ENCODE data around the gene ZNF358. TPM values are rescaled to one million over a fixed set of nuclear protein-coding genes. Genes with fewer than 3 reads are reported as not detected.
A peak's percentile ranks its signal among the peaks of the same experiment; 100 is the strongest.

Gene ZNF358
- total and polyA plus RNA-seq, 2 of the 13 experiments (the other 11 are each of a cell fraction or from before 2014, with no cell fraction given), result 9.1 to 37.0 TPM

- TF ChIP-seq ZNF574 (CRISPR knock-in tag; IDR thresholded peaks at IDR 0.05) (peak; percentile 43; the same call in 1 of the 2 replicates), HOXA5 (CRISPR knock-in tag; IDR thresholded peaks at IDR 0.05) (peak; percentile 34; the same call in 1 of the 2 replicates), MEIS2 (CRISPR knock-in tag; IDR thresholded peaks at IDR 0.05) (peak; percentile 57; the same call in 1 of the 2 replicates), SMAD3 (CRISPR knock-in tag; IDR thresholded peaks at IDR 0.05) (peak; percentile 66; the same call in 1 of the 2 replicates), DR1 (CRISPR knock-in tag; IDR thresholded peaks at IDR 0.05) (no peak), TFDP2 (CRISPR knock-in tag; IDR thresholded peaks at IDR 0.05) (no peak), KLF13 (CRISPR knock-in tag; IDR thresholded peaks at IDR 0.05) (no peak), SAP130 (CRISPR knock-in tag; IDR thresholded peaks at IDR 0.05; ENCODE audit: low read depth) (peak; percentile 56; the same call in 1 of the 2 replicates), STAT5B (CRISPR knock-in tag; IDR thresholded peaks at IDR 0.05) (peak; percentile 81; the same call in 1 of the 2 replicates), ATF7-NPFF (CRISPR knock-in tag; IDR thresholded peaks at IDR 0.05; ENCODE audit: low read depth) (no peak), HDAC2 (CRISPR knock-in tag; IDR thresholded peaks at IDR 0.05) (peak; percentile 41; the same call in 1 of the 2 replicates), KDM2A (CRISPR knock-in tag; IDR thresholded peaks at IDR 0.05; ENCODE audit: borderline replicate concordance, low read depth) (peak; percentile 44; the same call in 1 of the 2 replicates), EHMT2 (IDR thresholded peaks at IDR 0.05; ENCODE audit: borderline replicate concordance, low read depth, low read length) (peak; percentile 92), ZNF512B (CRISPR knock-in tag; IDR thresholded peaks at IDR 0.05; ENCODE audit: borderline replicate concordance) (no peak), ZNF274 (CRISPR knock-in tag; IDR thresholded peaks at IDR 0.05) (no peak), ZNF780A (CRISPR knock-in tag; IDR thresholded peaks at IDR 0.05) (no peak), ZBTB44 (CRISPR knock-in tag; IDR thresholded peaks at IDR 0.05) (0 out of 2 replicates have a peak, but pooled peaks have one; percentile 73), ZNF841 (CRISPR knock-in tag; IDR thresholded peaks at IDR 0.05; ENCODE audit: borderline replicate concordance) (no peak), YEATS2 (CRISPR knock-in tag; IDR thresholded peaks at IDR 0.05; ENCODE audit: borderline replicate concordance) (peak; percentile 41; the same call in 1 of the 2 replicates), ZBTB25 (CRISPR knock-in tag; IDR thresholded peaks at IDR 0.05) (0 out of 2 replicates have a peak, but pooled peaks have one; percentile 52), ZBTB21 (CRISPR knock-in tag; IDR thresholded peaks at IDR 0.05) (peak; percentile 38; the same call in 1 of the 2 replicates), THAP11 (CRISPR knock-in tag; IDR thresholded peaks at IDR 0.05) (peak; percentile 53; the same call in 1 of the 2 replicates)
These were observed 6.3 kb upstream of the ZNF358 start (continued) for GRCh38 chr19:7509625-7510024.

All from HepG2 (cell line).